ENCODE data around the gene CRELD1. TPM values are rescaled to one million over a fixed set of nuclear protein-coding genes. Genes with fewer than 3 reads are reported as not detected.

CRELD1 gene
- total and polyA plus RNA-seq, 2 of the 4 experiments (the other 2 are of a cell fraction), result 8.6 to 25.7 TPM

DNA sequence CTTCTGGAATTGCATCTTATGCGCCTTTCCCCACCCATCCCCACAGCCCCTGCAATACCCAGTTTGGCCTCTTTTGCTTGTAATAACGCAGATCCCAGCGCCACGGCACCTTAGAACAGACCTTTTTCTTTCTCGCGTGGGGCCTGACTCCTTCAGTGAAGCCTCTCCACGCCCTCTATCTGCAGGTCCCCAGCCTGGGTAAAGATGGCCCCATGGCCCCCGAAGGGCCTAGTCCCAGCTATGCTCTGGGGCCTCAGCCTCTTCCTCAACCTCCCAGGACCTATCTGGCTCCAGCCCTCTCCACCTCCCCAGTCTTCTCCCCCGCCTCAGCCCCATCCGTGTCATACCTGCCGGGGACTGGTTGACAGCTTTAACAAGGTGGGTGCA lies 594 bp downstream of the CRELD1 start (continued):
- no peak for TF ChIP-seq CHD1 (IDR thresholded peaks at IDR 0.05; ENCODE audit: low read depth, low read length)
- no peak for TF ChIP-seq FOS (IDR thresholded peaks at IDR 0.05; ENCODE audit: low read depth, low read length)
- no peak for TF ChIP-seq CEBPB (IDR thresholded peaks at IDR 0.05; ENCODE audit: low read depth, low read length)
- TF ChIP-seq, protein P1, sequence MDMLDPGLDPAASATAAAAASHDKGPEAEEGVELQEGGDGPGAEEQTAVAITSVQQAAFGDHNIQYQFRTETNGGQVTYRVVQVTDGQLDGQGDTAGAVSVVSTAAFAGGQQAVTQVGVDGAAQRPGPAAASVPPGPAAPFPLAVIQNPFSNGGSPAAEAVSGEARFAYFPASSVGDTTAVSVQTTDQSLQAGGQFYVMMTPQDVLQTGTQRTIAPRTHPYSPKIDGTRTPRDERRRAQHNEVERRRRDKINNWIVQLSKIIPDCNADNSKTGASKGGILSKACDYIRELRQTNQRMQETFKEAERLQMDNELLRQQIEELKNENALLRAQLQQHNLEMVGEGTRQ (IDR thresholded peaks at IDR 0.05; ENCODE audit: low read depth, low read length), result no peak

DNA sequence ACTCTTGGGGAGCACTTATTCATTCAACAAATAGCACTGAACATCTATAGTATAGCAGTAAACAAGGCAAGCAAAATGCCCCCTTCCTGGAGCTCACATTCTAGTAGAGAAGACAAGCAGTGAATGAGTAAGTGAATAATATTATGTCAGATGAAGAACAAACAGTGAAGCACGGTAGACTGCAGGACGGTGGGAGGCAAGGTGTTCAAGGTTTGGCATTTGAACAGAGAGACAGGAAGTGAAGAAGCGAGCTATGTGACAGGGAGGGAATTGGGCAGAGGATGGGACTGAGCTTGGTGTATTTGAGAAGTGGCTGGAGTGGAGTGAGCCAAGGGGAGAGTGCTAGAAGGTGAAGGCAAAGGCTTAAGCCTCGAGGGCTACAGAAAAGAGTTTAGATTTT lies 1.4 kb downstream of the CRELD1 start:
- Histone ChIP-seq H4K8ac (ENCODE audit: low read depth in 2 of 2, low read length in 2 of 2) (no peak overlapping the region; a peak in 1 of 4 replicates), H3K23ac (ENCODE audit: low read depth, low read length) (0 out of 2 replicates have a peak overlapping the region, but pooled peaks have one; percentile 38), H3K9ac (ENCODE audit: low read depth, low read length) (no peak overlapping the region), H4K5ac (ENCODE audit: low read depth, low read length) (no peak overlapping the region), H2BK5ac (ENCODE audit: low read depth, low read length, poor library complexity, severe bottlenecking) (no peak overlapping the region), H3K18ac (ENCODE audit: low read depth, low read length) (no peak overlapping the region), H3K79me1 (ENCODE audit: low read depth in 1 of 2, low read length in 2 of 2) (peaks cover 6 to 16% of the 10 kb centered on the region in 2 experiments; a peak in 3 of 4 replicates), H3K4me3 (ENCODE audit: insufficient read depth, low read depth, low read length) (no peak overlapping the region), H3K27ac (ENCODE audit: insufficient read depth, low read length) (no peak overlapping the region), H3K14ac (replicated peaks; ENCODE audit: low read depth, low read length) (no peak overlapping the region), H2BK15ac (ENCODE audit: low read depth, low read length) (no peak overlapping the region), H3K9me3 (ENCODE audit: control insufficient read depth, insufficient read depth, low read length) (no peaks in the 10 kb centered on the region), H2AFZ (replicated peaks; ENCODE audit: low read length, poor library complexity) (no peak overlapping the region), H3K9me1 (ENCODE audit: insufficient read depth, low read length) (peaks cover 6% of the 10 kb centered on the region; the same call in 1 of the 2 replicates), H3K4me2 (ENCODE audit: low read depth, low read length) (no peak overlapping the region), H3K36me3 (ENCODE audit: control insufficient read depth, insufficient read depth, low read length) (peaks cover 10% of the 10 kb centered on the region), H2AK9ac (replicated peaks; ENCODE audit: low read depth, low read length, poor library complexity) (peak overlapping the region; percentile 94), H3K4me1 (ENCODE audit: control insufficient read depth, insufficient read depth, low read length) (peaks cover 9% of the 10 kb centered on the region), H4K91ac (ENCODE audit: insufficient read depth, low read depth, low read length) (no peak overlapping the region; the same call in 1 of the 2 replicates), H3K56ac (ENCODE audit: extremely low read depth, insufficient read depth, low read length) (no peak overlapping the region), H4K20me1 (ENCODE audit: insufficient read depth, low read length) (no peaks in the 10 kb centered on the region), H2BK20ac (ENCODE audit: low read depth, low read length) (no peak overlapping the region), H3K4ac (ENCODE audit: low read depth, low read length) (no peak overlapping the region), H3K27me3 (ENCODE audit: control insufficient read depth, insufficient read depth, low read length) (no peaks in the 10 kb centered on the region), H2BK120ac (ENCODE audit: low read depth, low read length) (no peak overlapping the region), H2AK5ac (ENCODE audit: low read depth, low read length) (no peak overlapping the region)
- dilution Hi-C loops (cut with HindIII; ENCODE audit: low sequenced_read_pairs, unreplicated experiment) (no loop called here), in situ Hi-C loops (cut with MboI; ENCODE audit: low sequenced_read_pairs) (no loop called here), intact Hi-C loops (cut with micrococcal nuclease) (loop anchor here (5.0 kb wide), 1 partner anchor 218 kb away; no protein-coding TSS in a partner anchor)
- no TSS peak for BruUV-seq (replicated peaks)
- no peak for DNase-seq
- ChIA-PET POLR2A (ENCODE audit: unreplicated experiment) (no interaction called here), CTCF (interaction anchor here (3.1 kb wide), 1 partner anchor 12 kb away, joined by 14 read pairs; no protein-coding TSS in a partner anchor)
- TF ChIP-seq CEBPB (IDR thresholded peaks at IDR 0.05; ENCODE audit: low read depth, low read length) (no peak), BHLHE40 (IDR thresholded peaks at IDR 0.05; ENCODE audit: low read depth, low read length) (no peak), CHD1 (IDR thresholded peaks at IDR 0.05; ENCODE audit: low read depth, low read length) (no peak), MAFK (IDR thresholded peaks at IDR 0.05; ENCODE audit: low read depth, low read length) (no peak)
- no peak for ATAC-seq (ENCODE audit: low read depth)
- WGBS, 2 experiments (ENCODE audit: extremely low coverage in 2 of 2, insufficient read length in 1 of 2), result 83% methylated on average over 3 of the region's 4 CpGs; no CpG with 5 or more reads in 1 of the 2 experiments

Data from IMR-90 (cell line).